Superior temporal gyrus (tissue), 1 donor: Measurements from ENCODE around the gene CIZ1.

Source experiments
- DNase-seq: peaks from one replicate; pipeline ENCODE4 v3.0.0-alpha.2; 2016; ENCODE audit errors: extremely low spot score

Gene CIZ1

DNA sequence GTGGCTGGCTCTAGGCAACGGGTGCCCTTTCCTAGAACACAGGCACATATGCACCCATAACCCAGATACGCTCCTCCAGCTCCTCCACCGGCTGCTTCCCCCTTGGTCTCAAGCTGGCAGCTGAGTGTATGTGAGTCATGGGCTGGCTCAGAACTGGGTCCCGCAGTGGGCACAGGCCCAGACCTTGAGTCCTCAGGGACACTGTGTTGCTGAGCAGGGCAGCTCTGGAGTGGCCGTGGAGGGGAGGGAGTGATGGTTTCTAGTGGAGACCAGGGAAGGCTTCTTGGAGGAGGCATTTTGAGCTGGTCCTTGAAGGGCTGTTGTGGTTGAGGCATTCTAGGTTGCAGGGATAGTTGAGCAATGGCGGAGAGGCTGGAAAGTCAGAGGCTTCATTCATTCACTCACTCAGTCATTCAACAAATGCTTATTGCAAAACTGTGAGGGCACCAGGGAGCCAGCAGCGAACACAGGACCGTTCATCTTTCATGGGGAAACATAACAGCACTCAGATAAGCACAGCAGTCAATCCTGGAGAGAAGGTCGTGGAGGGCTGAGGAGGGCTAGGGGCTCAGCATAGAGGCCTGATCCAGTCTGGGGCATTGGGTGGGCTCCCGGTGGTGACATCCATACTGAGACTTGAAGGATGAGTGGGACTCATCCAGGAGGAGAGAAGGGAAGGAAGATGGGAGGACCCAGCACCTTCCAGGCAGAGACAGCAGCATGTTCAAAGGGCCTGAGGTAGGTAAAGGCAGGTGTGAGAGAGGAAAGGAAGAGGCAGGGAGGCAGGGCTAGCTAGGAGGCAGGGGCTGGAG lies 29.0 kb downstream of the CIZ1 start:
- peak; percentile 36 for DNase-seq

DNA sequence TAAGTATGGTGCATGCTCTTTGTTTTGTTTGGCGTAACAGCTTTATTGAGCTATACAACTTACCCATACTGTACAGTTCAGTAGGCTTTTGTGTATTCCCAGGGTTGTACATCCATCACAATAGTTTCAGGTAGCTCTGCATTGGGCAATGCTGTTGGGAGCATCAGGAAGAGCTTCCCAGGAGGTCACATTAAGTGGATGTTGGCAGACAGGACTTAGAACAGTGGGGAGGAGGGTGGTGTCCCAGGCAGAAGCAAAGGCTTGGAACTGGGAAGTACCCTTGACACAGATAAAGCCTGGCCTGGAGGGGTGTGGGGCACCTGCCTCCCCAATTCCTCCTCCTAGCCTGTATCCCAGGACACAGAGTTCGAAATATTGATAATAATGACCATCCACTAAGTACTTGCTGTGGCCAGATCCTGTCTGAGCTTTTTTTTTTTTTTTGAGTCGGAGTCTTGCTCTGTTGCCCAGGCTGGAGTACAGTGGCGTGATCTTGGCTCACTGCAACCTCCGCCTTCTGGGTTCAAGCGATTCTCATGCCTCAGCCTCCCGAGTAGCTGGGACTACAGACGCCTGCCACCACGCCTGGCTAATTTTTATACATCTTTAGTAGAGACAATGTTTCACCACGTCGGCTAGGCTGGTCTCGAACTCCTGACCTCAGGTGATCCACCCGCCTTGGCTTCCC lies 30.0 kb downstream of the CIZ1 start:
- DNase-seq: peak; percentile 17

DNA sequence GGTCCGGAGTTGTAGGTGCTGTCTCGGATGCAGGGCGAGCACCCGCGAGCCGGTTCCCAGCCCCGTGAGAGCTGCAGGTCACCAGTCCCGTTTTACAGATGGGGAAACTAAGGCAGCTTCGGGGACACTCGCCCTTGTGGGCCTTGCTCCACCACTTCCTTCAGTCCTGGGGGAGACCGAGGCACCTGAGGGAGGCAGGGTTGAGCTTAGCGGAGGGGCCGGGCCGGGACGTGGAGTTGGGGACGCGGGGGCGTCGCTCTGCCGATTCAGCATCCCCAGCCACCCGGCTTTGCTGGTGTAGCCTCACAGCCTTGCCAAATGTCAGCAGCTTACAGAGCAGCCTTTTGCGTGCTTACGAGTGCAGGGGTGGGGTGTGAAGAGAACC lies 30.8 kb downstream of the CIZ1 start:
- no peak for DNase-seq

DNA sequence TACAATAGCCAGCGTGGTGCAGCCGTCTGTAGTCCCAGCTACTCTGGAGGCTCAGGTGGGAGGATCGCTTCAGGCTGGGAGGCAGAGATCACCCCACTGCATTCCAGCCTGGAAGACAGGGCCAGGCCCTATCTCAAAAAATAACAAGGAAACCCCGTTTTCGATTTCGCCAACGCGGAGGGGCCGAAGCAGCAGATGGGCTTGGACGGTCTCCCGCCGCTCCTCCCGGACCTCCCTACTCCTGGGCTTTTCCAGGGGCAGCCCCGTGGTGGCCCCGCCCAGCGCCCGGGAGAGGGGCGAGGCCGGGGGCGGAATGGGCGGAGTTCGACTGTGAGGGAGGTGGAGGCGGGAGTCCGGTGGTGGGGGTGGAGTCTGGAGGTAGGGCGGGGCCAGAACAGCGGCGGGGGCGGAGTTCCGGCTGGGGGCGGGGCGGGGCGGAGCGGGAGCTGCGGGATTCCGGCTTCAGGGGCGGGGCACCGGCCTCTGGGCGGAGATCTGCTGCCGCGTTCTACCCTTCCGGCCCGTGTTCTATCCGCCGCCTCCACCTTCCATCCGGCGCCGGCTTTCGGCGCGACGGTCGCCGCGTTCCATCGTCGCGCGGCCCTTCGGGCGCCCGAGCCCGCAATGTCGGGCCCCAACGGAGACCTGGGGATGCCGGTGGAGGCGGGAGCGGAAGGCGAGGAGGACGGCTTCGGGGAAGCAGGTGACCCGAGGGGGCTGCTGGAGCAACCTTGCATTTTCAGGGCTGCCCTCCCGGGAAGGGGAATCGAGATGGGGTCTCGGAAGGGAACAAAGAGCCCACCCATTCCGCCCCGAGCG lies 31.4 kb downstream of the CIZ1 start, which contains the start of gene BBLN:
Gene BBLN, plus strand, starts transcription at position 482 of the 819 bp plus-strand sequence. Its CDS starts 143 bp downstream, at position 625.
- DNase-seq: peak; percentile 87

DNA sequence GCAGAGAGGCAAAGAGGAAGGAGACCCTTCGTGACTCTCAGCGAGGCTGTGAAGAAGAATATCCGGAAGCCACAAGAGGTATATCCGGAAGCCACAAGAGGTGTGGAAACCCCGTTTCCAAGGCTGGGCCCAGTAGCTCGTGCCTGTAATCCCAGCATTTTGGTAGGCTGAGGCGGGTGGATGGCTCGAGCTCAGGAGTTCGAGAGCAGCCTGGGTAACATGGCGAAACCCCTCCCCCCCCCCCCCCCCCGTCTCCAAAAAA lies 31.9 kb downstream of the CIZ1 start:
- DNase-seq: no peak

DNA sequence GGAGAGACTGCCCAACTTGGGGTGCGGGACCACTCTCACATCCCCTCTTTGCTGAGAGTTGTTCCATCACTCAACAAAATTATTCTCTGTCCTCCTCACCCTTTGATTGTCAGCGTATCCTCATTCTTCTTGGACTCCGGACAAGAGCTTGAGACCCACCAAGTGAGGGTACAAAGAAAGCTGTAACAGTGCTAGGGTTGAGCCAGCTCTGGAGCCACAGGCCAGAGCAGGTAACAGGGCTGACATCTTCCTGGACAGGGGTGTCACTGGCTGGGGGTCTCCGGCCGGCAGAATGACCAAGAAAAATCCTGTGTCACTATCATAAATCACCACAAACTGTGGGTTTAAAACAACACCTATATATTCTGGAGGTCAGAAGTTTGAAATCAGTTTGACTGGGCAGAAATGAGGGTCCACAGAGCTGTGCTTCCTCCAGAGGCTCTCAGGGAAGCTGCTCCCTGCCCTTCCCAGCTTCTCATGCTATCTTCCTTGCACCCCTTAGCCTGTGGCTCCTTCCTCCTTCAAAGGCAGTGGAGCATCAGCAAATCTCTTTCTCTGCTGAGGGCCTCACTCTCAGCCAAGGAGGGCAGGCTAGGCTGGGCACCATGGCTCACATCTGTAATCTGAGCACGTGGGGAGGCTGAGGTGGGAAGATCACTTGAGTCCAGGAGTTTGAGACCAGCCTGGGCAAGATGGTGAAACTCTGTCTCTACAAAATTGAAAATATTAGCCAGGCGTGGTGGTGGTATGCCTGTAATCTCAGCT lies 35.5 kb downstream of the CIZ1 start:
- no peak for DNase-seq

DNA sequence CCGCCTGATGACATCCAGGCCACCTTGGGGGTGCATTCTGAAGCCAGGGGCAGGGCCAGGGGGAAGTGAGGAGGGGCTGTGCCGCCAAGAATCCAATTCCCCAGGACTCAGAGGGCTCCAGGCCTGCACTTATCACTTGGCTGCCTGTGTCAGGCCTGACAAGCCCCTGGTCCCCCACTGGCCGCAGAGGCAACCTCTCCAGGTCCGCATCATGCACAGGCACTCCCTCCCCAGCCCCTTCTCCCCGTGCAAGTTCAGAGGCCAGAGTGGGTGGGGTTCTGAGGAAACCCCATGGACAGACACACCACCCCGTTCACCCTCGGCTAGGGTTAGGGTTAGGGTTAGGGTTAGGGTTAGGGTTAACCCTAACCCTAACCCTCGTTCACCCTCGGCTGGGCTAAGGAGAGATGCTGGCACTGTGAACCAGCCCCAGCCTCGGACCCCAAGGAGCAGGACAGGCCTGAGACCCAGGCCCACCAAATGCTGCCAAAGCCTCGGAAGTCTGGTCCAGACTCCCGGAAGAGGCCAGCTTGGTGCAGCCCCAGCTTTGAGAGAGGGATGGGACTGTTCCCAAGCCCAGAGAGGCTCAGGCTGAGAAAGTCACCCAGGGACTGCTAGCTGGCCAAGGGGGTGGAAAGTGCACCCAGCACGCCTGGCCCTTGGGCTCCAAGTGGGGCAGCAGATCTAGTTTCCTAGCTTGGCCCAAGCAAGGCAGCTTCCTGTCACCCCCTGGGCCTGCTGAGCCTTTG lies 37.3 kb downstream of the CIZ1 start:
- DNase-seq: no peak

DNA sequence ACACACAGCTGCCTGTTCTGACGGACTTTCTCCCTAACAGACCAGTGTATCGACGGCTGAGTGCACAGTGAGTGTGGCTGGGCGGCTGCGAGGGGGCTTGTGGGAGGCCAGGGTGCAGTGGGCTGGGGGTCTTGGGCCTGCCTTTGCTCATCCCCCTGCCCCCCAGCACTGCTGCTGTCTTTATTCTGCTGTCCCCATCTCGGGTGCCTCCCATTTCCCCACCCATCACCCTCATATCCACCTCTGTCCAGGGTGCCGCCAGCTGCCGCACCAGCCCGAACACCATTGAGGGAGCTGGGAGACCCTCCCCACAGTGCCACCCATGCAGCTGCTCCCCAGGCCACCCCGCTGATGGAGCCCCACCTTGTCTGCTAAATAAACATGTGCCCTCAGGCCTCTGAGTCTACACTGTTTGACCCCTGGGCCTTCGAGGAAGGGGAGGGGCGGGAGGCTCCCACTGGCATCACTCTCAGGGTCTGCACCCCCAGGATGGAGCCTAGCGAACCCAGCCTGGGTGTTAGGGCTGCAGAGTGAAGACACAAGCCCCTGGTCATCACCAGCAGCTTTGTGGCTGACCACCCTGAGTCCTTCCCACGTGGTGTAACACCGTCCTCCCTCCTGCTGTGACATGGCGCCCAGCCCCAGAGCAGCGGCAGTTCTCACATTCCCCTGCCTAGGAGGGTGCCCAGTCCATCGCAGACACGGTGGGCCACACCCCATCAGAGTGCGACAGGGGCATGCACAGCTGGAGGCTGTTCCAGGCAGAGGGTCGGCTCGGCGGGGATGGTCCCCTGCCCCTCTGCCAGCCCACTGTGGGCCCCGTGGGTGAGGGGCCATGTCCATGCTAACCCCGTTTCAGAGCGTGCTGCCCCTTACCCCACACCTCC lies 38.1 kb downstream of the CIZ1 start:
- DNase-seq: no peak

DNA sequence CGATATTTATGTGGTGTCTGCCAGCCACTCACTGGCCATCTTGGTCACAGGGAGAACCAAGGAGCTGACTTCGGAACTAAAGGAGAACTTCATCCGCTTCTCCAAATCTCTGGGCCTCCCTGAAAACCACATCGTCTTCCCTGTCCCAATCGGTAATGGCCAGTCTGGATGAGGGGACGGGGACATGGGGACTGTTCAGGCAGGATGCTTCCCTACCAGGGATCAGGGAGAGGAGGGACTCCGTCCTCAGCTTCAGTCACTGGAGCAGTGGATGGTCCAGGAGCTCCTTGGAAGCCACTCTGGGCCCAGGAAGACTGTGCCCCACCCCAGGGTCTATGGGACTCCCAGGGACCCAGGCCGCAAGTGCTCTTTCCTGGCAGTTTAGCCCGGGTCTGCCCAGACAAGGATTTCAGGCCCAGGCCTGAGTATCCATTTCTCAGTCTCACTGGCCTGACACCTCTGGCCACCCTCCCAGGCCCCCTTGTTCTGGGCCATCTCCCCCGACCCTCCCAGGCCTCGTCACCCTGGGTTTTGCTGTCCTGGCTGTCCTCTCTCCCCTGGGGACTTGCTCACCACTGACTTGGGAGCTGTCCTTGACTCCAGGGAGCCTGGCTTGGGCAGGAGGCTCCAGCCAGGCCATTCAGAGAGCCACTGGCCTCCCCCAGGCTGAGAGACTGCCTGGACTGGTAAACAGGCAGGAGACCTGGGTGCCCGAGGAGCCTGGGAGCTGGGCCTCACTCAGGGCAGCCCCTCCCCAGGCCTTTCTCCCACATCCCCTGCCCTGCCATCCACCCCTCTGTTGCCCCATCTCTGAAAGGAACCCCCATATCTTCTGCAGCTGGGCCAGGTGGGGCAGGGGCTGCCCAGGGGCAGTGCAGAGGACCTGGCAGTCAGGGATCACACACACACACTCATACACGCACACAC lies 39.0 kb downstream of the CIZ1 start:
- no peak for DNase-seq

DNA sequence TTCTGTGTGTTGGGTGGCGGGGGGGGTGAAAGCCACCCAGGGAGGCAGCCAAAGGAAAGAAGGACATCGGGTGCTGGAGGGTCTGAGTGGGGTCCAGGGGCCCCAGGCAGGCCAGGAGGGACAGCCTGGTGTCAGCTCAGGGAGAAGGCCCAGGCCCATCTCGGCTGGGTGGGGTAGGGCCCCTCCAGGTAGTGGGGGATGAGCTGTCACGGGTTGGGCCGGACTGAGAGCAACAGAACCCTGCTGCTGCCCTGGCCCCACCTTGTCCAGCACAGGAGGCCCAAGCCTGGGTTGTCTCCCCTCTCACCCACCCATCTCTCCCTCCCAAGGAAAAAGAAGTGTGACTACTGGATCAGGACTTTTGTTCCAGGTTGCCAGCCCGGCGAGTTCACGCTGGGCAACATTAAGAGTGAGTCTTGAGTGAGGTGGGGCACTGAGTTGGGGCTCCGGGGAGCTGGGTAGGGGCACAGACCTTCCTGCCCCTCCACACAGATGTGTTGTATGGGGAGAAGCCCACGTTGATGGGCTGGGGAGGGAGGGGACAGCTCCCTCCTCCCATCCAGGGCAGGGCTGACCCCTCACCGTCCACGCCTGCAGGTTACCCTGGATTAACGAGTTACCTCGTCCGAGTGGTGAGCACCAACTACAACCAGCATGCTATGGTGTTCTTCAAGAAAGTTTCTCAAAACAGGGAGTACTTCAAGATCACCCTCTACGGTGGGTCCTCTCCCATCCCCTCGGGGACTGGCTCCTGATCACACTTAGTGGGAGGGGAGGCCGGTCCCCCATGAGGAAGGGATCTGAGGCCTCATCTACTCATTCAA lies 39.9 kb downstream of the CIZ1 start:
- DNase-seq: no peak

DNA sequence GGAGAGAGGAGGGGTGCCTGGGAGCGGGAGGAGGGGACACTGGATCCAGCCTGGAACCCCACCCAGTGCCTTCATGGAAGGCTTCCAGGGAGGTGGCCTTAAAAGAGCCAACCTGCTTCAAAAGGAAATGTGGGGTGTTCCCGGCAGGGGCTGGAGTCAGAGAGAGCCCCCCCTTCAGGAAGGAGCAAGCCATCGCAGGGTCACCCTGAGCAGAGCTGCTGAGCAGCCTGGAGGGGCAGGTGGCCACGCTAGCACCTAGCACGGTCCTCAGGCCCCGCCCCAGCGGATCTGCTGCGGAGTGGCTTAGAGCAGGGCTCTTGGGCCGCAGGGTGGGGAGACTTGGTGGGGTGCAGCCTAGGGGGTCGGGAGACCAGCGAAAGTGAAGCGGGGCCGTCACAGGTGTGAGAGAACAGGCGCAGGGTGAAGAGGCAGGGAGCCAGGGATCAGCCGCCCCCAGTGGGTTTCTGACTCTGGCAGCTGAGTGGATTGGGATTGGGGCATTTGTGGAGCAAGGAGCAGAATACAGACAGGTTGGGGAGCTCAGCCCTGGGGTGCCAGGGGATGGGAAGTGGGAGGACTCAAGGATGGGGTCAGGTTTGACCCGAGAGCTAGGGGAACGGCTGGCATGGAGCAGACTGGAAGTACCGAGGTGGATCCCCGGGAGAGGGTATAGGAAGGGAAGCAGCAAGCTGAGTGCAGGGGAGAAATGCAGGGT lies 40.6 kb downstream of the CIZ1 start:
- no peak for DNase-seq

DNA sequence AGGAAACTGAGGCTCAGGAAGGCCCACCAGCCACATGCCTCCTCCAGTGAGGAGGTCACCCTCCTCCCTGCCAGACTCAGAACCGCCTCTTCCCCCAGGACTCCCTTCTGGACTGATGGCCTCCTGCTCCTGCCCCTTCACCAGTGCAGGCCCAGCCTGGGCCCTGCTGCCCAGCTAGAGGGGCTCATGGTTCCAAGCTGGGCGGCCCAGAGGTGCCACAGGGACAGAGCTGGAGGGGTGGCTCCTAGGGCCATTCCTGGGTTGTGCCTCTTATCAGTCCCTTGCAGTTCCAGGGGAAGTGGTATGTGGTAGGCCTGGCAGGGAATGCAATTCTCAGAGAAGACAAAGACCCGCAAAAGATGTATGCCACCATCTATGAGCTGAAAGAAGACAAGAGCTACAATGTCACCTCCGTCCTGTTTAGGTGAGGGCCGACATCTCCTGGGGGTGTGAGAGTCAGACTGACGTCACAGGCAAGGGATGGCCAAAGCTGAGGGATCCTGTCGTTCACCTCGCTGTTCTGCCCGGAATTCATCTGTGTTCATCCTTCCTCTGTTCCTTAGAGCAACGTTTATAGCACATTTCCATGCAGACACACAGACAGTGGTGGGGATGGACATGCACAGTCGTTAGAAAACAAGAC lies 41.3 kb downstream of the CIZ1 start:
- DNase-seq: no peak

DNA sequence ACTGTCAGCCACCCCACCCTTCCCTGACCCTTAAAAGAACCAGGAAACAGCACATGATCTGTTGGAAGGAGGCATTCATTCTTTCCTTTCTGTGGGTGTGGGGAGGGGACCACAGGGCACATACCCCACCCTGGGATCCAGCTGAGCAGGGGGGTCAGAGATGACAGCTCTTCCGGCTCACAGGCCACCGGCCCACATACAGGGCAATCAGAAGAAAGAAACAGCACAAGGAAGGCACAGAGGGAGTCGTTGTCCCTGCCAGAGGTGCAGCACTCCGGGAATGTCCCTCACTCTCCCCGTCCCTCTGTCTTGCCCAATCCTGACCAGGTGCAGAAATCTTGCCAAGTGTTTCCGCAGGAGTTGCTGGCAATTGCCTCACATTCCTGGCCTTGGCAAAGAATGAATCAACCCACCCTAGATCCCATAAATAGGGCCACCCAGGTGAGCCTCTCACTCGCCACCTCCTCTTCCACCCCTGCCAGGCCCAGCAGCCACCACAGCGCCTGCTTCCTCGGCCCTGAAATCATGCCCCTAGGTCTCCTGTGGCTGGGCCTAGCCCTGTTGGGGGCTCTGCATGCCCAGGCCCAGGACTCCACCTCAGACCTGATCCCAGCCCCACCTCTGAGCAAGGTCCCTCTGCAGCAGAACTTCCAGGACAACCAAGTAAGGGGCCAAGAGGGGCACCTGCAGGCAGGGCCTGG lies 42.2 kb downstream of the CIZ1 start, which contains the start of gene LCN2:
Gene LCN2, plus strand, starts transcription at position 453 of the 701 bp plus-strand sequence. Its CDS starts 73 bp downstream, at position 526.
- DNase-seq: no peak

DNA sequence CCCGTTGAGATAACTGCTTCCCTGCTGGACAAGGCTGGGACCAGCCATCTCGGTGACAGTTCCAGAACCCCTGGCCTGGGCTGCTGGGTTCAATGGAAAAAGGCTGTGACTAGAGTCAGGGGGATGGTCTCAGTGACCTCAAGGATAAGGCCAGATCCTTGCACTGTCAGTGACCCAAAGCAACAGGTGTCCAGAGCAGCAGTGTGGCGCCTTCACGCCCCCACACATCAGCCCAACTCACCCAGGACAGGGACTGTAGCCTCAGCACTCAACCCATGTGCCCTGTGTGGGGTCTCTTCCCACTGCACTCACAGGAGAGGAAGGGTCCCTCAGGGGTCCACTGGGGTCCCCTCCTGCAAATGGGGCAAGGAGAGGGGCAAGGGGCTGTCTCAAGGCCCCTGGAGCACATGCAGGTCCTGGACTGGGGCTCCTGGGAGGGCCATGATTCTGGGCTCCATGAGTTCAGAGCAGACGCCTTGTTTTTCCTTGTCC lies 42.8 kb downstream of the CIZ1 start:
- no peak for DNase-seq

DNA sequence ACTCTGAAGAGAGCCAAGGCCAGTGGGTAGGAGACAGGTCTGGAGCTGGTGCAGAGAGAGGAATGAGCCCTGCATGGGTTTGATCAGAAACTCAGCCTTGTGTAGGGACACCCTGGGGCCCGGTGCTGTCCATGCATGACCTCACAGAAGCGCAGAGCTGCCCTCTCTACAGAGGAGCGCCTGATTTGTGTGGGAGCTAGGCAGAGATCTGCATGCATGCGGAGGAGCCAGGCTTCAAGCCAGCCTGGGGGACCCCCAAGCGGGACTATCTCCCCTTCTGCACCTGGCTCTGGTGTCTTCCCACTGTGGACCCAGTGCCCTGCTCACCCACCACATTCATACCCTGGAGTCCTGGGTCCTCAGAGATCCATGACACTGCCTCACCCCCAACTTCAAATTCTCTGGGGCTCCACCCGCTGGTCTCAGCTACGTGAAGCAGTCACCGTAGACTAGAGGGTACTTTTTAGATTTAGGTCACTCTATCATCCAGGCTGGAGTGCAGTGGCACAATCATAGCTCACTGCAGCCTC lies 44.7 kb downstream of the CIZ1 start:
- no peak for DNase-seq

DNA sequence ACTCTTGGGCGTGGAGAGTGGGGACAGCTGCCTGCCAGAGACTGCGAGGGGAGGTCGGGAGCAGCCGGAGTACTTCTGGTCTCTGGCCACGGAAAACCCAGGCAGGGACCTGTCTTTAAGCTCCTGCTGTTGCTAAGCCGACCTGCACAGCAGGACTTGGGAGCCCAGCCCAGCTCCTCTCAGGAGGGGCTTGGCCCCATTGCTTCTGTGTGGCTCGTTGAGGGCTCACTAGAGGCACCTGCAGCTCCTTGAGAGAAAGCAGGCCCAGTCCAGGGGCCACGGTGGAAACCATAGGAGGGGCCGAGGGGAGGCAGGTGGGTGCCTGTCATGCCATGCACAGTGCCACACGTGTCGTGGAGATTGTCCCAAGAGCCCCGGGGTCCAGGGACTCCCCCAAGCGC lies 45.4 kb downstream of the CIZ1 start:
- DNase-seq: no peak
